ENCODE measurements around the gene DEPDC4.
A peak's percentile ranks its signal among the peaks of the same experiment; 100 is the strongest.
"Not testable (repeated sequence)": the region's sequence is repeated elsewhere in the genome, so short reads cannot be mapped to it uniquely, and the experiment has no call there.

The DEPDC4 gene

GRCh38 chr12:100263131-100263530 is 3.7 kb downstream of the DEPDC4 start:
- no peak for DNase-seq (ENCODE audit: low spot score)

- DNase-seq (ENCODE audit: low spot score), result no peak
Observed at GRCh38 chr12:100258127-100258526, 8.8 kb downstream of the DEPDC4 start.

GRCh38 chr12:100254876-100255275 is 12.0 kb downstream of the DEPDC4 start:
- DNase-seq (ENCODE audit: low spot score), result no peak

- DNase-seq (ENCODE audit: low spot score), result no peak
Observed at GRCh38 chr12:100253437-100253836, 13.4 kb downstream of the DEPDC4 start.

GRCh38 chr12:100251917-100252316 is 15.0 kb downstream of the DEPDC4 start:
- no peak for DNase-seq (ENCODE audit: low spot score)

GRCh38 chr12:100249941-100250340 is 16.9 kb downstream of the DEPDC4 start:
- DNase-seq (ENCODE audit: low spot score), result no peak

- no peak for DNase-seq (ENCODE audit: low spot score)
Observed at GRCh38 chr12:100248886-100249285, 18.0 kb downstream of the DEPDC4 start.

GRCh38 chr12:100247765-100248164 is 19.1 kb downstream of the DEPDC4 start:
- no peak for DNase-seq (ENCODE audit: low spot score)

- DNase-seq (ENCODE audit: low spot score), result no peak
Observed at GRCh38 chr12:100243137-100243536, 23.7 kb downstream of the DEPDC4 start.

GRCh38 chr12:100239589-100239988 is 27.3 kb downstream of the DEPDC4 start:
- DNase-seq (ENCODE audit: low spot score), result no peak

- DNase-seq (ENCODE audit: low spot score), result no peak
Observed at GRCh38 chr12:100238801-100239200, 28.1 kb downstream of the DEPDC4 start.

- peak; percentile 23 for DNase-seq (ENCODE audit: low spot score)
Observed at GRCh38 chr12:100234591-100235304, 32.1 kb downstream of the DEPDC4 start.

GRCh38 chr12:100234166-100234565 is 32.7 kb downstream of the DEPDC4 start:
- DNase-seq (ENCODE audit: low spot score), result no peak

- DNase-seq (ENCODE audit: low spot score), result not testable (repeated sequence)
Observed at GRCh38 chr12:100231873-100232272, 35.0 kb downstream of the DEPDC4 start.

GRCh38 chr12:100229876-100230275 is 37.0 kb downstream of the DEPDC4 start:
- DNase-seq (ENCODE audit: low spot score), result no peak

- DNase-seq (ENCODE audit: low spot score), result no peak
Observed at GRCh38 chr12:100229036-100229635, 37.7 kb downstream of the DEPDC4 start.

- no peak for DNase-seq (ENCODE audit: low spot score)
Observed at GRCh38 chr12:100225491-100225890, 41.4 kb downstream of the DEPDC4 start.

- DNase-seq (ENCODE audit: low spot score), result not testable (repeated sequence)
Observed at GRCh38 chr12:100222173-100222572, 44.7 kb downstream of the DEPDC4 start.

GRCh38 chr12:100221523-100221922 is 45.4 kb downstream of the DEPDC4 start:
- no peak for DNase-seq (ENCODE audit: low spot score)

GRCh38 chr12:100219328-100220109 is 47.4 kb downstream of the DEPDC4 start:
- no peak for DNase-seq (ENCODE audit: low spot score)

- DNase-seq (ENCODE audit: low spot score), result no peak
Observed at GRCh38 chr12:100216337-100216736, 50.5 kb downstream of the DEPDC4 start.

- no peak for DNase-seq (ENCODE audit: low spot score)
Observed at GRCh38 chr12:100215209-100215608, 51.7 kb downstream of the DEPDC4 start.

- DNase-seq (ENCODE audit: low spot score), result no peak
Observed at GRCh38 chr12:100214518-100214917, 52.4 kb downstream of the DEPDC4 start.

Data from CD4-positive, alpha-beta T cell treated with Interleukin-15 for 4 hours (primary cell).